K562 (cell line): ENCODE data around the gene HAUS7.

Experiments
- BRF1 ChIP-seq: IDR thresholded peaks from 3 replicates; pipeline ENCODE4 v1.6.1; 2011; ENCODE audit warnings: borderline replicate concordance, mild to moderate bottlenecking; ENCODE audit not compliant: insufficient read length; ENCODE audit errors: extremely low read depth
- CREM ChIP-seq: IDR thresholded peaks from 2 replicates; pipeline ENCODE4 v1.6.1; 2014; ENCODE audit warnings: antibody characterized with exemption, low read depth
- ERF ChIP-seq: fragments of 450-650 bp; formaldehyde crosslinking; IDR thresholded peaks from 2 replicates; pipeline ENCODE4 v1.4.0; 2020; ENCODE audit warnings: mild to moderate bottlenecking, mixed read lengths
- FOXJ3 ChIP-seq: sonication (generic); formaldehyde crosslinking; IDR thresholded peaks from 2 replicates; pipeline ENCODE4 v1.4.0; 2020; ENCODE audit warnings: mild to moderate bottlenecking, missing genetic modification reagents
- PHF8 ChIP-seq: fragments of 200-600 bp; sonication (generic); IDR thresholded peaks from 2 replicates; pipeline ENCODE4 v1.6.1; 2012; ENCODE audit warnings: mixed run types, mild to moderate bottlenecking, inconsistent platforms, low read length, moderate library complexity, borderline replicate concordance
- POLR2A ChIP-seq: fragments of 450-650 bp; conservative IDR thresholded peaks from 2 replicates; pipeline ENCODE4 v1.6.1; 2016
- POLR2AphosphoS2 ChIP-seq: IDR thresholded peaks from 2 replicates; pipeline ENCODE4 v1.6.1; 2012; ENCODE audit warnings: low read length, improper control_type of control experiment
- RCOR1 ChIP-seq, 2 experiments: IDR thresholded peaks; 2 replicates each; pipeline ENCODE4 v1.6.1; 2012; ENCODE audit warnings: low read depth in 2 of 2, low read length in 2 of 2, borderline replicate concordance in 1 of 2, improper control_type of control experiment in 1 of 2
- STAT5A ChIP-seq: IDR thresholded peaks from 2 replicates; pipeline ENCODE4 v1.6.1; 2012; ENCODE audit warnings: low read length, inconsistent platforms, borderline replicate concordance
- TAF7 ChIP-seq: fragments of 450-650 bp; IDR thresholded peaks from 2 replicates; pipeline ENCODE4 v1.6.1; 2016; ENCODE audit warnings: missing genetic modification characterization, missing compliant biosample characterization
- ZFP36 ChIP-seq: fragments of 150-350 bp; IDR thresholded peaks from 2 replicates; pipeline ENCODE4 v1.6.1; 2018; ENCODE audit warnings: low read length, low read depth; ENCODE audit not compliant: partially characterized antibody
- ZNF830 ChIP-seq: fragments of 250-450 bp; sonication (Bioruptor Pico); IDR thresholded peaks from 2 replicates; pipeline ENCODE4 v1.5.0; 2021; ENCODE audit warnings: mild to moderate bottlenecking
- TF ChIP-seq, protein P1 (sequence below), 3 experiments: IDR thresholded peaks in 2 of 3; conservative IDR thresholded peaks in 1 of 3; 2 replicates each; pipeline ENCODE4 v1.5.1; 2011 to 2012; ENCODE audit warnings: low read length in 3 of 3, mild to moderate bottlenecking in 3 of 3, control low read depth in 2 of 3, improper control_type of control experiment in 1 of 3, inconsistent platforms in 1 of 3, low read depth in 1 of 3, mixed read lengths in 1 of 3, moderate library complexity in 1 of 3; ENCODE audit not compliant: insufficient read depth in 2 of 3

DNA sequence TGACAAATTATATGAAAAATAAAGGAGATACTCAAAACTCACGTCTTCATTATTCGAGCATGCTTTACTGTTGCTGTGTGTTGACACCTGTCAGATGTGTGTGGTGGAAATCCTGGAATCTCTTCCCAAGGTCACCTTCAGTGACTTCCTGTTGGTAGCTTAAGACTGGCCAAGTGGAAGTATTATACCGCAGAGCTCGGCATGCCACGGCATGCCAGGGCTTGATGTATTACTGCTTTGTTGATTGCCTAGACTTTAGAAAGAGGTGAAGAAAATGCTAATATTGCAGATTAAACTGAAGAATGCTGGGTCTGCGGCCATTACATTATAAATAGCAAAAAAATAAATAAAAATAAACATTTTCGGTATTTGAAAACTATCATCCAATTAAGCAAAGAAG lies 29.1 kb downstream of the HAUS7 start:
- no peak for TF ChIP-seq FOXJ3 (CRISPR knock-in tag)
- no peak for TF ChIP-seq ZNF830 (CRISPR knock-in tag)
- no peak for TF ChIP-seq POLR2A
- TF ChIP-seq PHF8: no peak
- no peak for TF ChIP-seq CREM
- TF ChIP-seq BRF1: no peak
- TF ChIP-seq, protein P1, sequence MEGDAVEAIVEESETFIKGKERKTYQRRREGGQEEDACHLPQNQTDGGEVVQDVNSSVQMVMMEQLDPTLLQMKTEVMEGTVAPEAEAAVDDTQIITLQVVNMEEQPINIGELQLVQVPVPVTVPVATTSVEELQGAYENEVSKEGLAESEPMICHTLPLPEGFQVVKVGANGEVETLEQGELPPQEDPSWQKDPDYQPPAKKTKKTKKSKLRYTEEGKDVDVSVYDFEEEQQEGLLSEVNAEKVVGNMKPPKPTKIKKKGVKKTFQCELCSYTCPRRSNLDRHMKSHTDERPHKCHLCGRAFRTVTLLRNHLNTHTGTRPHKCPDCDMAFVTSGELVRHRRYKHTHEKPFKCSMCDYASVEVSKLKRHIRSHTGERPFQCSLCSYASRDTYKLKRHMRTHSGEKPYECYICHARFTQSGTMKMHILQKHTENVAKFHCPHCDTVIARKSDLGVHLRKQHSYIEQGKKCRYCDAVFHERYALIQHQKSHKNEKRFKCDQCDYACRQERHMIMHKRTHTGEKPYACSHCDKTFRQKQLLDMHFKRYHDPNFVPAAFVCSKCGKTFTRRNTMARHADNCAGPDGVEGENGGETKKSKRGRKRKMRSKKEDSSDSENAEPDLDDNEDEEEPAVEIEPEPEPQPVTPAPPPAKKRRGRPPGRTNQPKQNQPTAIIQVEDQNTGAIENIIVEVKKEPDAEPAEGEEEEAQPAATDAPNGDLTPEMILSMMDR (IDR thresholded peaks at IDR 0.05 in 2 of 3, conservative IDR thresholded peaks at IDR 0.05 in 1 of 3; ENCODE audit: insufficient read depth in 2 of 3, low read depth in 1 of 3, low read length in 3 of 3): no peak
- TF ChIP-seq ZFP36: no peak
- no peak for TF ChIP-seq TAF7 (tag)
- no peak for TF ChIP-seq POLR2AphosphoS2
- no peak for TF ChIP-seq ERF (CRISPR knock-in tag)
- TF ChIP-seq RCOR1 (IDR thresholded peaks at IDR 0.05; ENCODE audit: borderline replicate concordance in 1 of 2, low read depth in 2 of 2, low read length in 2 of 2): no peak
- TF ChIP-seq STAT5A: no peak
